Loucy (cell line): ENCODE measurements around the gene VSIG2.

ENCODE experiments used
- EZH2phosphoT487 ChIP-seq: fragments of 200-600 bp; IDR thresholded peaks from 2 replicates; pipeline ENCODE4 v1.6.1; 2018; ENCODE audit warnings: antibody characterized with exemption, mild to moderate bottlenecking, moderate library complexity, borderline replicate concordance
- TF ChIP-seq, protein P1 (sequence below): fragments of 200-600 bp; sonication (generic); conservative IDR thresholded peaks from 2 replicates; pipeline ENCODE4 v1.5.1; 2014; ENCODE audit warnings: mild to moderate bottlenecking, antibody characterized with exemption, low read length

DNA sequence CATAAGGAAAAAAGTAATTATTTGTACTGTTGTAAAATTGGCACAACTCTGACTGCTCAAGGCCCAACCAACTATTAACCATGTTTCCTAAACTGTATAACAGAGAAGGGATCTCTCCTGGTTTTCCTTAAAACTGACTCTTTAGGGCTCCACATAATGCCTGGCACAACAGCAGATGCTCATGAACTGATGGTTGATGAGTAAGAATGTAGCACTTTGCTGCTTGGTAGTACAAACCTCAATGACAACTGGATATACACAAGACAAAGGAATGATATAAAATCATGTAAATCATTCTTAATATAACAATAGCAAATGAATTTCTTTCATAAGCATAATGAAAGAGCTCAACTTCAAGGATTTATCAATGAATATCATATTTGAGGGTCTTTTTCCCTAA lies 36.5 kb upstream of the VSIG2 start:
- TF ChIP-seq, protein P1, sequence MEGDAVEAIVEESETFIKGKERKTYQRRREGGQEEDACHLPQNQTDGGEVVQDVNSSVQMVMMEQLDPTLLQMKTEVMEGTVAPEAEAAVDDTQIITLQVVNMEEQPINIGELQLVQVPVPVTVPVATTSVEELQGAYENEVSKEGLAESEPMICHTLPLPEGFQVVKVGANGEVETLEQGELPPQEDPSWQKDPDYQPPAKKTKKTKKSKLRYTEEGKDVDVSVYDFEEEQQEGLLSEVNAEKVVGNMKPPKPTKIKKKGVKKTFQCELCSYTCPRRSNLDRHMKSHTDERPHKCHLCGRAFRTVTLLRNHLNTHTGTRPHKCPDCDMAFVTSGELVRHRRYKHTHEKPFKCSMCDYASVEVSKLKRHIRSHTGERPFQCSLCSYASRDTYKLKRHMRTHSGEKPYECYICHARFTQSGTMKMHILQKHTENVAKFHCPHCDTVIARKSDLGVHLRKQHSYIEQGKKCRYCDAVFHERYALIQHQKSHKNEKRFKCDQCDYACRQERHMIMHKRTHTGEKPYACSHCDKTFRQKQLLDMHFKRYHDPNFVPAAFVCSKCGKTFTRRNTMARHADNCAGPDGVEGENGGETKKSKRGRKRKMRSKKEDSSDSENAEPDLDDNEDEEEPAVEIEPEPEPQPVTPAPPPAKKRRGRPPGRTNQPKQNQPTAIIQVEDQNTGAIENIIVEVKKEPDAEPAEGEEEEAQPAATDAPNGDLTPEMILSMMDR = no peak
- TF ChIP-seq EZH2phosphoT487 = no peak
